Body of pancreas (tissue), 4 donors: ENCODE results near the gene TNP2. TPM values are rescaled to one million over a fixed set of nuclear protein-coding genes. Genes with fewer than 3 reads are reported as not detected.

Source experiments
- ATAC-seq: fragments of 150-250 bp; one replicate; pipeline ENCODE4 v1.9.1; 2016
- DNase-seq, 4 donors: peaks; one replicate each; pipeline ENCODE4 v3.0.0-alpha.2; 2019
- H3K27ac ChIP-seq, 4 donors: fragments of 200-600 bp; sonication (generic); 1 replicate in 3 of 4; 2 replicates in 1 of 4; pipeline versions ENCODE4 v1.5.1 to v1.6.1; 2016 to 2019; ENCODE audit warnings: mild to moderate bottlenecking in 1 of 4, mixed read lengths in 1 of 4, moderate library complexity in 1 of 4
- H3K27me3 ChIP-seq, 2 donors: fragments of 200-600 bp; sonication (generic); one replicate each; pipeline ENCODE4 v1.6.0; 2016; ENCODE audit warnings: mild to moderate bottlenecking in 1 of 2
- H3K36me3 ChIP-seq, 2 donors: fragments of 200-600 bp; sonication (generic); replicated peaks in 1 of 2; 2 replicates each; pipeline ENCODE4 v1.5.1; 2016; ENCODE audit warnings: low read depth in 2 of 2; ENCODE audit not compliant: insufficient read depth in 1 of 2
- H3K4me1 ChIP-seq: fragments of 200-600 bp; sonication (generic); one replicate; pipeline ENCODE4 v1.6.0; 2016
- H3K4me3 ChIP-seq, 2 donors: fragments of 200-600 bp; sonication (generic); 1 replicate in 1 of 2; 2 replicates in 1 of 2; pipeline ENCODE4 v1.5.1; 2016 to 2019
- H3K9me3 ChIP-seq, 3 donors: fragments of 200-600 bp; sonication (generic); 1 replicate in 2 of 3; 2 replicates in 1 of 3; pipeline ENCODE4 v1.5.1; 2016
- CTCF ChIP-seq, 7 experiments: fragments of 450-650 bp in 4 of 7; fragments of 200-600 bp in 3 of 7; sonication (generic) in 3 of 7; IDR thresholded peaks; one replicate each; pipeline ENCODE4 v1.5.1; 2016 to 2019; ENCODE audit warnings: antibody characterized with exemption in 7 of 7
- POLR2A ChIP-seq, 3 donors: fragments of 450-650 bp; IDR thresholded peaks; one replicate each; pipeline ENCODE4 v1.6.1; 2016; ENCODE audit warnings: antibody characterized with exemption in 3 of 3, mild to moderate bottlenecking in 2 of 3
- WGBS, 2 donors: methylation state at CpG; one replicate each; pipeline ENCODE4 v1.1.5; 2017; 5-methylcytosine and 5-hydroxymethylcytosine counted together
- intact Hi-C: fragments of 100-400 bp; cut with DNase I; formaldehyde crosslinking; loops from one replicate; pipeline ENCODE4 v1.15.1; 2023
- total RNA-seq, 2 donors: library from RNA; depleted of rRNA; stranded (reverse); fragments of >200 nt; gene quantifications; one replicate each; pipeline ENCODE4 v1.1.0, GENCODE V29; 2016

Gene TNP2
- total RNA-seq, 2 donors from 2014 or later, result not detected

- TF ChIP-seq POLR2A (IDR thresholded peaks at IDR 0.05) (peak in 1 of 3 donors; percentile 7), CTCF (IDR thresholded peaks at IDR 0.05) (no peak)
- H3K36me3 ChIP-seq, result no peaks in the 10 kb centered on the region
- no peak for DNase-seq
- H3K9me3 ChIP-seq, result no peaks in the 10 kb centered on the region
- H3K27me3 ChIP-seq, result no peaks in the 10 kb centered on the region
- intact Hi-C loops, result no loop called here
- peaks cover 9% of the 10 kb centered on the region for H3K4me1 ChIP-seq
- no peak for ATAC-seq
- no peak overlapping the region for H3K4me3 ChIP-seq
- H3K27ac ChIP-seq, result no peak overlapping the region
- 86 to 96% methylated on average over 10 to 13 of the region's 13 CpGs for WGBS, 2 donors
Measured at GRCh38 chr16:11234884-11235702, 34.0 kb downstream of the TNP2 start.

GRCh38 chr16:11233727-11234376 is 35.3 kb downstream of the TNP2 start:
- 79 to 84% methylated on average over 8 of the region's 8 CpGs for WGBS, 2 donors
- H3K36me3 ChIP-seq, result no peaks in the 10 kb centered on the region
- H3K27me3 ChIP-seq, result no peaks in the 10 kb centered on the region
- no peak overlapping the region for H3K4me3 ChIP-seq
- peak overlapping the region in 1 of 4 donors; percentile 22 for H3K27ac ChIP-seq
- H3K4me1 ChIP-seq, result peaks cover 12% of the 10 kb centered on the region
- intact Hi-C loops, result no loop called here
- ATAC-seq, result no peak
- H3K9me3 ChIP-seq, result no peaks in the 10 kb centered on the region
- no peak for DNase-seq
- no peak for TF ChIP-seq CTCF (IDR thresholded peaks at IDR 0.05)
- no peak for TF ChIP-seq POLR2A (IDR thresholded peaks at IDR 0.05)

GRCh38 chr16:11232852-11233726 is 36.0 kb downstream of the TNP2 start:
- Histone ChIP-seq H3K4me3 (no peak overlapping the region), H3K27me3 (no peaks in the 10 kb centered on the region), H3K9me3 (no peaks in the 10 kb centered on the region), H3K4me1 (peaks cover 12% of the 10 kb centered on the region), H3K27ac (peak overlapping the region in 1 of 4 donors; percentile 22), H3K36me3 (no peaks in the 10 kb centered on the region)
- intact Hi-C loops, result no loop called here
- WGBS, 2 donors, result 54 to 62% methylated on average over 29 to 35 of the region's 35 CpGs
- DNase-seq, result peak in 1 of 4 donors; percentile 51
- no peak for ATAC-seq
- TF ChIP-seq POLR2A (IDR thresholded peaks at IDR 0.05) (no peak), CTCF (IDR thresholded peaks at IDR 0.05) (no peak)

- 85 to 89% methylated on average over 2 of the region's 3 CpGs for WGBS, 2 donors
- Histone ChIP-seq H3K4me1 (peaks cover 12% of the 10 kb centered on the region), H3K27ac (no peak overlapping the region), H3K36me3 (no peaks in the 10 kb centered on the region), H3K27me3 (no peaks in the 10 kb centered on the region), H3K9me3 (no peaks in the 10 kb centered on the region), H3K4me3 (no peak overlapping the region)
- TF ChIP-seq POLR2A (IDR thresholded peaks at IDR 0.05) (no peak), CTCF (IDR thresholded peaks at IDR 0.05) (no peak)
- intact Hi-C loops, result no loop called here
- ATAC-seq, result no peak
- no peak for DNase-seq
Measured at GRCh38 chr16:11232302-11232851, 36.7 kb downstream of the TNP2 start.
